WTC11 (cell line): ENCODE results near the gene REEP3.

Experiments used
- AFF4 ChIP-seq: sonication (generic); formaldehyde crosslinking; IDR thresholded peaks from 2 replicates; pipeline ENCODE4 v1.8.1; 2023; ENCODE audit warnings: mild to moderate bottlenecking, missing genetic modification reagents, borderline replicate concordance
- EMX1 ChIP-seq: fragments of 250-450 bp; sonication (Bioruptor Pico); IDR thresholded peaks from 2 replicates; pipeline ENCODE4 v1.8.0; 2021; ENCODE audit warnings: mild to moderate bottlenecking
- NR3C1 ChIP-seq: sonication (generic); formaldehyde crosslinking; conservative IDR thresholded peaks from 2 replicates; pipeline ENCODE4 v1.8.1; 2023; ENCODE audit warnings: low read depth, mild to moderate bottlenecking, missing genetic modification reagents
- PREB ChIP-seq: sonication (generic); formaldehyde crosslinking; IDR thresholded peaks from 2 replicates; pipeline ENCODE4 v1.8.1; 2022; ENCODE audit warnings: mild to moderate bottlenecking, missing genetic modification reagents, moderate library complexity, borderline replicate concordance
- USF2 ChIP-seq: sonication (generic); formaldehyde crosslinking; IDR thresholded peaks from 2 replicates; pipeline ENCODE4 v1.8.1; 2023; ENCODE audit warnings: mild to moderate bottlenecking, missing genetic modification reagents, moderate library complexity
- ZNF317 ChIP-seq: sonication (generic); formaldehyde crosslinking; IDR thresholded peaks from 2 replicates; pipeline ENCODE4 v1.8.1; 2023; ENCODE audit warnings: low read depth, mild to moderate bottlenecking, moderate library complexity, missing genetic modification reagents, borderline replicate concordance

- TF ChIP-seq NR3C1 (CRISPR knock-in tag) (no peak), ZNF317 (CRISPR knock-in tag) (no peak), AFF4 (CRISPR knock-in tag) (no peak), PREB (CRISPR knock-in tag) (no peak), EMX1 (CRISPR knock-in tag) (no peak), USF2 (CRISPR knock-in tag) (no peak)
These were observed 108.3 kb downstream of the REEP3 start for GRCh38 chr10:63629363-63630084.
